CD4-positive, alpha-beta T cell treated with Interleukin-12 subunit alpha and Interleukin-12 subunit beta, for 1 hour (primary cell): Measurements from ENCODE around the gene PHF10.

Source experiments
- DNase-seq: peaks from one replicate; pipeline ENCODE4 v3.0.0-alpha.2; 2020

Gene PHF10

DNA sequence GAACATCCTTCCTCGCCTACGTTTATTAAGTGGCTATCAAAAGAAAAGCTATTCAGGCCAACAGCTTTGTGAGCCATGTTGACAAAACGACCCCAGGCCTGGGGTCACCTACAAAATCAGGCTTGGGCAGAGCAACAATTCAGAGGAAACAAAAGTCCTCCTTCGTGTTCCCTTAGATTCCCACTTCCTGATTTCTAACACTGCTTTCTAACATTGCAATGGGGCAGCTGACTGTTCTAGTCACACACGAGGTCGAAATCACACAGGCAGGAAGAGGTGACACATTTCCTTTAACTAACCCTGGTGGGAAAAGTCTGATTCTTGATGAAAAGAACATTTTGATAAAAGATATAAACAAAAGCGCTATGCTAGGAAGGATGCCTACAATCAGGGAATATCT is 54.4 kb downstream of the PHF10 start:
- peak; percentile 5 for DNase-seq

DNA sequence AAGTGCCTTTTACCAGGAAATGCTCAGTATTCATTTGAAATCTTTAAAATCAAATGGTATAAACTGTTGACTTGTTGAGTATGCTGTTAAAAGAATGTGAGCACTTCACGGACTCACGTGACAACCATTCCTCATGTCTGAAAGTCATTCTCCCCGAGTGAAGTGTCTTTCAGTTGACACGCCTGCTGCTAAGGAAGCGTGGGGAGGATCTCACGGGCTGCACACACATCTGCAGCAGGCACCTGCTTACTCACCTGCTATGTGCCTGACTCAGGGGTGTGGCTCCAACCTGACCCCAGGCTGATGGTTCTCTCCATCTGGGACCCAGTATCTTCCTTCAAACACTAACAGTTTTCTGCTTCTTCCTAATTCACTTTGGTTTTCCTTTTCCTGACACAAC is 55.2 kb downstream of the PHF10 start:
- no peak for DNase-seq

DNA sequence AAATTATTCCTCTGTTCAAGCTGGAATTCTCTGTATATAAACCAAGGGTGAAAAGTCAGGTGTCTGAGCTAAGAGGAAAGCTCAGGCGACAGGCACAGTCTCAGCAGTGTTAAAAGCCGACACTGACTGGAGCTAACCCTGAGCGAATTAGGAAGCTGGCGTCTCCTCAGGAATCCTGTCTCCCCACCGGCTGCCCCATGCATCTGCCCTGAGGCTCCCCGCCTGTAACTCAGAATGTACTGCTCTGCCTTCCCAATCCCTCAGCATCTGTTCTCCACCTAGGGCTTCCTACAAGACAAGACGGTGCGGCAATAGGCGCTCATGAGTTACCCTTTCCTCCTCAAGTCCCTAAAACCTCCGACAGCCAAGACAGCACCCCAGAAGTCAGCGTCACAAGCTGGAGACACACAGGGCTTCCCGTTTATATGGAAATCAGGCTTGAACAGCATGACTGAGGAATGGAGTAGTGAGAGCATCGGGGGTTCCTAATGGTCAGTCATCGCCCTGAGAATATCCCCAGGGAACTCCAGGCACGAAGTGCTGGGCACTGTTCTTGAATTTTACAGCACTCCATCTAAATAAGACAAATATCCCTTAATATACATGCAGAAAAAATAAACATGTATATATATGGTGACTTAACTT is 56.0 kb downstream of the PHF10 start:
- DNase-seq: no peak

DNA sequence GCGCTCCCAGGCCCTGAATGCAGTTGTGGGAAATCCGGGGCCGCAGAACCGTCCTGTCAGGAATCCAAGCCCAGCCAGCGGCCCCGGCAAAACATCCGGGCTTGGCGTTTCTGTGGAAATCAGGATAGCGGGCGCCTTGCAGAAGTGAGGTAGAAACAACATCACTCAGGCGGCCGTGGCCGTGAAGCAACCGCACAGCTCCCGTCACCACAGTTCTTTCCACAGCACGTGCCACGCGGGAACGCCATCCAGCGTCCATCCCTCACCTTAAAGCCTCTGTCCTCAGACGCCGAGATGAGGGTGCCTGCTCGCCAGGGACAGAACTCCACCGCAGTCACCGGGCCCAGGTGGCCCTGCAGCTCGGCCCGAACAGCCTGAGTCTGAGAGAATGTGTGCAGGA is 56.6 kb downstream of the PHF10 start:
- no peak for DNase-seq

DNA sequence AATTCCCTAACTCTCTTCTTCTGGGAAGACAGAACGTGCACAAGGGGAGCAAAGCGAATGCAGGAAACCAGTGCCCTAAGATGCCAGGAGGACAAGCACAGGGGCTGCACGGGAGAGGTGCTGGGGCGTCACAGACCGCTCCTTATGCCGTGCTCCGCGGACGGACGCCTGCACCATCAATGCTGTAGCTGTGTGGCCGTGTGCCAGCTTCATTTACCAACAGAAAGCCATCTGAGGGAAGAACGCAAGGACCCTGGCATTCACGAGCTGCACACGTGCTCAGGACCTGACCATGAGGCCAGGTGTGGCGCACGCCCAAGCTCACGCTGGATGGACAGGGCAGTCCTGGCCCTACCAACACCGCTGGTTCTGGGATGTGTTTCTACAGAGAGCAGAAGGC is 57.9 kb downstream of the PHF10 start:
- no peak for DNase-seq

DNA sequence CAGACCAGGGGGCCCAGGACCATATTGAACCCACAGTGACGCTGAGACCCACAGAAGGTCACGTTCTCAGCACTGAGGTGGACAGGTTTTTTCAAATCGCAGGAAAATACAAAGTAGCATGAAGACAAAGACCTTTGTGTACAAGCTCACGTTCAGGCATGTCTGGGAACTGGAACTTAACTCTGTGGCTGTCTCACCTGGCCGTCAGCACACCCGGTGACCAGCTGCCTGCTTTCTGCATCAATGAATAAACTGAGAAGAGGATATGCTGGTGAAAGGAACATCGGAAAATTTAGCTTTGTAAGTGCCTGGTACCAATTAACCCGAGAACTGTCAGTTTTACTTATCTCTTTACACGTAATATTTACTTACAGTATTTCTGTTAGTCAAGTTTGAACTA is 59.0 kb downstream of the PHF10 start:
- DNase-seq: no peak

DNA sequence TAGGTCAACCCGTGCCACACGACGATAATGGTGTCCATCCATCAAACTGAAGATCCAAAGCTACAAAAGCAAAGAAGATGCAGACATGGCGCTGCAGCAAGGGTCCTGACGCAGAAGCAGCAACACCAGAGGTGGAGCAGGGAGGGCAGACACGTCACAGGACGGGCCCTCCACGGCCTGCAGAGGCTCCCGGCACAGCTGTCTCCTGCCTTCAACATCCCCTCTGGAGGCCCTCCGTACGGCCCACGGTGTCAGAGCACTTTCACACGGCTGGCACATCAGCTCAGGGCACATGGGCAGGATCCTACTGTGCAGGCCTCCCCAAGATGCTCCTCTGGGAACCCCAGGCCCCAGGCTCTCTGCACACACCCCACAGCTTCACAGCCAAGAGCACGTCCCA is 60.1 kb downstream of the PHF10 start:
- DNase-seq: no peak

DNA sequence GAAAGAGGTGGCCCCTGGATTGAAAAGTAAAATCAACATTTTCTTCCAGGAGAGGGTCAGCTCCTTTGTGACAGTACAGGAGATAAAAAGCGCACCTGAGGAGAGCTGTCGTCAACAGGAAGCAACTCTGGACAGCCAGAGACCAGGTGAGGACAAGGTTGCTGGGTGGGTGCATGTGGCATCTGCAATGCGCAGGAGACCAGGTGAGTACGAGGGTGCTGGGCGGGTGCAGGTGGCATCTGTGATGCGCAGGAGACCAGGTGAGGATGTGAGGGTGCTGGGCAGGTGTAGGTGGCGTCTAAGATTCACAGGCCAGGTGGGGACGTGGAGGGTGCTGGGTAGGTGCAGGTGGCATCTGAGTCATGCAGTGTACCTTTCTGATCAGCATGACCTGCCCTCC is 60.8 kb downstream of the PHF10 start:
- DNase-seq: no peak

DNA sequence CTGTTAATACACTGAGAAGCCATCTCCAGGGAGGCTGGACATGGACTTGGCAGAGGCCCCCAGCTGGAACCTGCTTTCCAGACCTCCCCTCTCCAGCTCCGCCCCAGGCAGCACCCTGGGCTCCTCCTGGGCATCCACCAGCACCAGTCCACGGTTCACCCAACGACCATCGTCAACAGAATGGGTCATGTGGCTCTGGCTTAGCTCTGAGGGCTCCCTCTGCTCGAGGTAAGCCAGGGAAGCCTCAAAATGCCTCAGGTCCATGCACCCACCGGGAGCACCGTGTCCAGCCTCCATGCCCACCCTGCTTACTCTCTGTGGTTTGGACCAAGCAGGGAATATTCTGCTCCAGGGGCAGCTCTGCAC is 62.9 kb downstream of the PHF10 start:
- DNase-seq: no peak

DNA sequence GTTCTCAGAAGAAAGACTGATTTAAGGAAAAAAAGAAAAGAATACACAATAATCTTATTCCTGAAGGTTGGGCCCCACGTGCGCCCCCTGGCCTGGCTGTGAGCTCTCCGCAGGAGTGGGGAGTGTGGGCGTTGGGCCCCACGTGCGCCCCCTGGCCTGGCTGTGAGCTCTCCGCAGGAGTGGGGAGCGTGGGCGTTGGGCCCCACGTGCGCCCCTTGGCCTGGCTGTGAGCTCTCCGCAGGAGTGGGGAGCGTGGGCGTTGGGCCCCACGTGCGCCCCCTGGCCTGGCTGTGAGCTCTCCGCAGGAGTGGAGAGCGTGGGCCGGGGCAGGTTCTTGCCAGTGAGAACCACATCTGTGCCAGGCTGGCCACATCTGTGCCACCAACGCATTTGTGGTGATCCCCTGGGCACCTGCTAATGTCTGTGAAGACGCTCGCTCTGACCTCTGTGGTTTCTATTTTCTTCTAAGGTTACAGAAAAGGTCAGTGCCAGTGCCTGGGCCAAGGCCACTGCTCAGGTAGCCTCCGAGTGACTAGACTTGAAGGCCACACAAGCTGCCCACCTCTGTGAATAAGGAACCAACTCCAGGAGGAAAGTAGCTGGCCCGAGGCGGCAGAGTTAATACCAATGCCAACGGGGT is 63.4 kb downstream of the PHF10 start:
- no peak for DNase-seq

DNA sequence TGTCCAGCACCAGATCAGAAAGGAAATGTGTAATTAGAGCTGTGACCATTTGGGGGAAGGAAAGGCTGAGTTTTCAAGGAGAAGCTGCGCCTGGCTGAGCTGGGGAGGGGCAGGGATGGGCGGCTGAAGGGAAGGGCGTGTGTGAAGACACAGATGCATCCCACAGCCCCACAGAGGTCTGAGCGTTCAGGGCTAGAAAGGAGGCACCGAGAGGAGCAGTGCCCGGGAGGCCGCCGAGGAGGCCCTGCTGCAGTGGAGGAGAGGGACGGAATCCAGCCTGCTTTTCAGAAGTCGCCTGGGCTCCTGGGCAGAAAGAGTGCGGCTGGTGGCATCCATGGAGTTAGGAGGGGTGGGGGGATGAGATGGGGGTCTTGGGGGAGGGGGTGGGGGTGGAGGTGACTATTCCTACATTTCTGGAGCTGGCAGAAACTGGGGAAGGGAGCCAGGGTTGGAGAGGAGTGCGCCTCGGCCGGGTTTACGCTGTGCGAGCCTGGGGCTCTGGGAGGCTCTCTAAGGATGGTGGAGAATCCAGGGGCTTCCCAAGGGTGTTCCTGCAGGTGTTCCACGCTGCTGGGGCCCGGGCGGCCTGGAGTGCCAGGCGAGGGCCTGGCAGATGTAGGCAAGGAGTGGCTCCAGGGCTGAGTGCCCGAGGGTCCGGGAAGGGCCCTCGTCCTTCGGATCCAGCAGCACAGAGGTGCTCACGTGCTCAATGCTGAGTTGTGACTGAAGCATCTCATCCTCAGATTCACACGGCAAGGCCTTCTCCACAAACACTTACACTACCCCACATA is 64.3 kb downstream of the PHF10 start:
- DNase-seq: no peak

DNA sequence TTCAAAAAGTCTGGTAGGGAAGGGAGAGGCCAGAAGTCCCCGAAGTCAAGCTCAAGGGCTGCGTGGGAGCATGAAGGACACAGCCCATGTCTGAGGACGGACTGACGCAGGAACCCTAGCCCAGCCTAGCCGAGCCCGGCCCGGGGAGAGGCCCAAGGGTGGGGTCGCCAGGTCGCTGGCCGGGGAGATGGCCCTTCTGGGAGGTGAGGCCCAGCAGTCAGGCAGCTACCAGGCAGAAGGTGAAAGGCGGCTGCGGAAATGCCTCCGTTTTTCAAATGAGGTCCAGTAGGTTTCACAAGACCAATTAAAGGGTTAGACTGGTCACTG is 67.1 kb downstream of the PHF10 start:
- DNase-seq: no peak

DNA sequence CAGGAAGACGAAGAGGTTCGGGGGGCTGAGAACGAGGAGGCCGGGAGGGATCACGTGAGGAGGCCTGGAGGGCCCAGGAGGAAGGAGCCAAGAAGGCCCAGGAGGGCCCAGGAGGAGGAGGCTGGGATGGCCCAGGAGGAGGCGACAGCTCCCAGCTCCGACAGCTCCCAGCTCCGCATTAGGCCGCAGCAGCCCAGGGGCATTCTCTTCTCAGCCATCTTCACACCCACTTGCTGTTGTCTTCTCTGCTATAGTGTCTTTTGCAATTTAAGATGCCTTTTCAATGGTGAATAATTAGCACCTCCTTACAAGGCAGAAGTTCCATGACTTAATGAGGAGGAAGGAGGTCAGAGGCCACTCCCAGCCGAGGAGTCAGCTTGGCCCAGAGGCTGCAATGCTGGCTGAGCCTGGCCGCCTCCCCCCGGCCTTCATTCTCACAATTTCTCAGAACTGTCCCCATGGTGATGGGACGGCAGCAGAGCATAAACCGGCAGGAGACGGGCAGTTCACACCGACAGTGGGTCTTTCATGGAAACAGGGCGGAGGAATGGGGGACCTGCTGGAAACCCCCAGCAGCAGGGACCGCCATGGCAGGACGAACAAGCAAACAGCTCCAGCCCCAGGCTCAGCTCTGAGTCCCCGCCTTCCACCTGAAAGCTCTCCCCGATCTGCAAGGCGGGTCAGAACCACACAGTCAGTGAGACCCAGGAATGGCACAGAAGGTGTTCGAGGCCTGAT is 67.6 kb downstream of the PHF10 start:
- DNase-seq: no peak

DNA sequence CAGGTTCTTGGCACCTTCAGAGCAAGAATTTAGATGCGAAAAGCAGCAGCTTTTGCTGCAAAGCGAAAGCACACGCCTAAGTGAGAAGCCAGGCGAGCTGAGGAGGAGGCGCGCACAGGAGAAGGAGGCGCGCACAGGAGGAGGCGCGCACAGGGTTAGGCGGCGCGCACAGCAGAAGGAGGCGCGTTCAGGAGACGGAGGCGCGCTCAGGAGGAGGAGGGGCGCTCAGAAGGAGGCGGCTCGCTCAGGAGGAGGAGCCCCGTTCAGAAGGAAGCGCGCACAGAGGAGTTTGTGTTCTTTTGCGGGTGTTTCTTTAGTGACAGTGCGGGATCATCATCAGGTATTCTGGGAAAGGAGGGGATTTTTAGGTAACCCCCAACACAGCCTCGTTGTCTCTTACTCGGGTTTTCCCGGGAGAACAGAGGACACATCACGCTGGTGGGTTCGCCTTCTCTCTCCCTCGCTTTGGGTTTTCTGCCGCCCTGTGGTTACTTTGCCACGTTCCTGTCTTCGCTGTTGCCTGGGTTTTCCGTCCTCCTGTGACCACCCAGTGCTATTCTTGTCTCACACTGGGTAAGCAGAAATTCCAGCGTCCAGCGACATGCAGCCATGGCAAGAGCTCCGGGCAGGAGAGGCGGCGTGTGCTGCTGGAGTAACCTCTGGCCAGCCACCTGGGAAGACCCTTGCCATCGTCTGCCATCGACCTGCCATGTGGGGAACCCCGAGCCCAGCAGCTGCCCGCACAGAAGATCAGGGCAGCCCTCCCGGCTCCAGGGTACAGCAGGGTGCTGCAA is 69.5 kb downstream of the PHF10 start:
- DNase-seq: no peak
